SU-DHL-6 (cell line): ENCODE results near the gene FAM110D.

Experiments used
- CTCF ChIP-seq: fragments of 200-600 bp; sonication (generic); IDR thresholded peaks from one replicate; pipeline ENCODE4 v1.5.1; 2017; ENCODE audit warnings: antibody characterized with exemption, mild to moderate bottlenecking, low read length, moderate library complexity; ENCODE audit not compliant: insufficient read depth, poor library complexity, severe bottlenecking
- EZH2phosphoT487 ChIP-seq: fragments of 200-600 bp; sonication (generic), shearing (Covaris generic); conservative IDR thresholded peaks from 2 replicates; pipeline ENCODE4 v1.6.1; 2018; ENCODE audit warnings: mild to moderate bottlenecking, antibody characterized with exemption, low read length, moderate library complexity, mixed read lengths

GRCh38 chr1:26184883-26185282 lies 26.0 kb downstream of the FAM110D start:
- TF ChIP-seq CTCF (no peak), EZH2phosphoT487 (no peak)
